ENCODE measurements around the gene PLA2G4C. TPM values are rescaled to one million over a fixed set of nuclear protein-coding genes. Genes with fewer than 3 reads are reported as not detected.
"Not testable (repeated sequence)": the region's sequence is repeated elsewhere in the genome, so short reads cannot be mapped to it uniquely, and the experiment has no call there.

Gene PLA2G4C
- polyA plus RNA-seq, 3 donors: 5.0 to 6.8 (median 6.4) TPM

DNA sequence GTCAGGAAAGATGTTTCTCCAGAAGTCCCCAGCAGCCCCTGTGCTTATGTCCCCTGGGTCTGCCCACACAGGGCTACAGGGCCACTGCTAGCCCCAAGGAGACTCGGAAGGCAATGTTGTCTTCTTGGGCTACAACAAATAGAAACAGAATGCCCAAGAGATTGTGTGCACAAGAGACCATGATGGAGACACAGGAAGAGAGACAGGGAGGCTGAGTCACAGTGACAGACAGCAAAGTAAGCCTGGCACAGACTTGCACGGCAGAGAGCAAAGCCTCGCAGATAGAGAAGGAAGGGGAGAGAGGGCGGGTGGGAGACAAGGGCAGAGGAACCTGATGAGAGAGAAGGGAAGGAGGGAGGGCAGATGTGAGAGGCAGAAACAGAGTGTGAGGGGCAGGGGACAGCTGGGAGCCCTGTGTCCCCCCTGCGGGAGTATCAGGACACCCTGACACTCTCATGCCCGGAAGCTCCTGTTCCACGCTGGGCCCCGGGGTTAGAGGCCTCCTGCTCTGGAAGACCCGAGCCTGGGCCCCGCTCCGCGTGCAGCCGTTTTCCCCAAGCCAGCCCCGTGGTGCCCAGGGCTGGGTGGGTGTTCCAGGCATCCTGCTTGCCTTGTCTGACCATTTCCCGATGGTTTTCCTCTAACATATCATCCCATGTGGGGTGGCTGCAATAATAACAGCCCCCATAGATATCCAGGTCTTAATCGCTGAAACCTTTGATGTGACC lies 2.7 kb upstream of the PLA2G4C start:
- no peak for DNase-seq (ENCODE audit: low read depth in 3 of 3, low spot score in 2 of 3)

DNA sequence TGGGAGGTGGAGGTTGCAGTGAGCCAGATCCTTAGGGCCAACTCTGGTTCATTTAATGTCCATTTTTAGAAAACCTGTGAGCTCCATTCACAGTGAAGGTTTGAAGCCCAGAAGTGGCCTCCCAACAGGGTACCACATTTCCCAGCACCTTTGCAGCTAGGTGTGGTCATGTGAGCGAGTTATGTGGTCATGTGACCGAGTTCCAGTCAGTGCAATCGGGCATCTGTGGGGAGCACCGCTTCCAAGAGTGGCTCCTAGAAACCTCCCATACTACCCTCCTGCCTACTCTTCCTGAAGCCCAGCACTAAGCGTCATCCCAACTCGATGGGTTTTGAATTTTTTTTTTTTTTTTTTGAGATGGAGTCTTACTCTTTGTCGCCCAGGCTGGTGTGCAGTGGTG lies 663 bp upstream of the PLA2G4C start:
- no peak for DNase-seq (ENCODE audit: low read depth in 3 of 3, low spot score in 2 of 3)

DNA sequence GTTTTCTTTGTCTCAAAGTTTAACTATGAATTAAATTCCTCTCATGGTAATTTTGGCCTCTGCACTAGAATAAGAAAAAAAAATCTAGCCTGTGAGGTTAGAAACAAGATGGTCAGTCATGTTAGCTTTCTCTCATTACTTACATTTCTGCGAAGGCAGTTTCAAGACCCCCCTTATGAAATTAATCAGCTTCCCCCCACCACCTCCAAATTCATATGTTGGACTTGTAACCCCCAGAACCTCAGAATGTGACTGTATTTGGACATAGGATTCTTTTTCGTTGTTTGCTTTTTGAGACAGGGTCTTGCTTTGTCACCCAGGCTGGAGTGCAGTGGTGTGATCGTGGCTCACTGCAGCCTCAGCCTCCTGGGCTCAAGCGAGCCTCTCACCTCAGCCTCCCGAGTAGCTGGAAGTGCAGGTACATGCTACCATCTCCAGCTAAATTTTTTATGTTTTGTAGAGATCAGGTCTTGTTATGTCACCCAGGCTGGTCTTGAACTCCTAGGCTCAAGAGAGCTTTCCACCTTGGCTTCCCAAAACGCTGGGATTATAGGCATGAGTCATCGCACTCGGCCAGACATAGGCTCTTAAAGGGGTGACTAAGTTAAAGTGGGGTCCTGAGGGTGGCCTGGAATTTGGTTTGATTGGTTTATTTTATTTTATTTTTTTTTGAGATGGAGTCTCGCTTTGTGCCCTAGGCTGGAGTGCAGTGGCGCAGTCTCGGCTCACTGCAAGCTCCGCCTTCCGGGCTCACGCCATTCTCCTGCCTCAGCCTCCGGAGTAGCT lies 1.4 kb downstream of the PLA2G4C start:
- DNase-seq (ENCODE audit: low read depth in 3 of 3, low spot score in 2 of 3): no peak

DNA sequence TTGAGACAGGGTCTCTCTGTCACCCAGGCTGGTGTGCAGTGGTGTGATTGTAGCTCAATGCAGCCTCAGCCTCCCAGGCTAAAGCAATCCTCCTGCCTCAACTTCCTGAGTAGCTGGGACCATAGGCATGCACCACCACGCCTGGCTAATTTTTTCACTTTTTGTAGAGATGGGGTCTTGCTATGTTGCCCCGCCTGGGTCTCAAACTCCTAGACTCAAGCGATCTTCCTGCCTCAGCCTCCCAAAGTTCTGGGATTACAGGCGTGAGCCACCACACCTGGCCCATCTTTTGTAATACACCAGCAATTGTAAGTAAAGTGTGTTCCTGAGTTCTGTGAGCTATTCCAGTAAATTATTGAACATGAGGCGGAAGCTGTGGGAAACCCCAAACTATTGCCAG lies 6.7 kb downstream of the PLA2G4C start:
- DNase-seq (ENCODE audit: low read depth in 3 of 3, low spot score in 2 of 3): no peak

DNA sequence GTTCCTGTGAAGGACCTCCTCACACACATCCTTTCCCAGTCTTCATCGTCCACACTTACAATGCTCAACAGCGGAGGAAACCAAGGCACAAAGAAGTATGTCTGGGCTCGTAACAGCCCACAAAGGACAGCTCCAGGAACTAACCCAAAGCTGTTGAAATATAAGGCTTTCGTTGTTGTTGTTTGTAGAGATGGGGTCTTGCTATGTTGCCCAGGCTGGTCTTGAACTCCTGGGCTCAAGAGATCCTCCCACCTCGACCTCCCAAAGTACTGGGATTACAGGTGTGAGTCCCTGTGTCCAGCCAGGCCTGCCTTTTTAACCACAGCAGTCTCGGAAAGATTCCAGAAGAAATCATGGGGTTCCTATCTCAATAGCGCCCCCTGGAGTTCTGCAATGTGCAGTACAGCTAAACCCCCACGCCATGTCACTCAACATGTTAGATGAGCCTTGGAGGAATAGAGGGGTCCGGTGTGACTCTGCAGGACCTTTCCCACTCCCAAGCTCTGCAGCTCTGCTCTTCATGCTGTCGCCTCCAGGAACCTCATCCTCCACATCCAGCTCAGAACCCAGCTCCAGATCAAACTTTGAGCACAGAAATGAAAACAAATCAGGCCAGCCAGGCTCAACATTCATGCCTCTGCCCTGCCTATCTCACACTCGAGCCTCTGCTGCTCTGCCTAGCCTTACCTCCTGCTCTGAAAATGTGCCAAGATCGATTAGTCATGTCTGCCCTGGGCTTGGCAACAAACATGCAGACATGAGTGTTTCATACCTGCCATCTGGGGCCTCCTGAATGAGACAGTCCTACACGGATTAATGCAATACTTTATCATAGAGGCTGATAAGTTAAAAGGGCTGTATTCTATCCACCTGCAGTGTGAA lies 7.5 kb downstream of the PLA2G4C start:
- DNase-seq (ENCODE audit: low read depth in 3 of 3, low spot score in 2 of 3): no peak

DNA sequence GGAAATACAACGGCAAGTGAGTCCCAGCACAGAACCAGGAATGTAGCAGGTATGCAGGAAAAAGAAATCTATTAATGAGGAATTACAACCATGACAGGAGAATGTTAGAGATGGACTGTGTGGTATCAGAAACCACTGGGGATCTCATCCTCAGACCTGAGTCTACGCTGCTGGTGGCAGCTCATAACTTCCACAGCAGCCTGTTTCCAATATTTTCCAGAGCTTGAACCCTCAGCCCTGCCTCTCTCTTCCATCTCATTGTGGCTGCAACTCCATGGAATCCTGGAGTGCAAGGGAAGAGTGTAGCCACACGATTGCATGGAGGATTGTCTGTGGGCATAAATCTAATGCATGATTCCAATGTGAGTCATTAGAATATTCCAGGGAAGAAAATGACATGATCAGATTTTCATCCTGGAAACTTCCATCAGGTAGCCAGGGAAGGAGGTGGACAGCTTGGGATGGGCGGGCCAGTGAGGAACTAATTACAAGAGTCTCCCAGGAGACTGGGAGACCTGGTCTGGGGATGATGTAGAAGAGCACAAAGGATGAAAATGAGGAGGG lies 14.9 kb downstream of the PLA2G4C start:
- DNase-seq (ENCODE audit: low read depth in 3 of 3, low spot score in 2 of 3): no peak

DNA sequence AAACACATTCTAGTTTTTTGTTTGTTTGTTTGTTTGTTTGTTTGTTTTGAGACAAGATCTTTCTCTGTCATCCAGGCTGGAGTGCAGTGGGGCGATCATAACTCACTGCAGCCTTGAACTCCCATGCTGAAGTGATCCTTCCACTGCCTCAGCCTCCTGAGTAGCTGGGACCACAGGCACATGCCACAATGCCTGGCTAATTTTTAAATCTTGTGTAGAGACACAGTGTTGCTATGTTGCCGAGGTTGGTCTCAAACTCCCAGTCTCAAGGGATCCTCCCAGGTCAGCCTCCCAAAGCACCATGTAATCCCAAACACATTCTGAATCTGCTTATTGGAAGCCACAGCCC lies 15.8 kb downstream of the PLA2G4C start:
- DNase-seq (ENCODE audit: low read depth in 3 of 3, low spot score in 2 of 3): no peak

DNA sequence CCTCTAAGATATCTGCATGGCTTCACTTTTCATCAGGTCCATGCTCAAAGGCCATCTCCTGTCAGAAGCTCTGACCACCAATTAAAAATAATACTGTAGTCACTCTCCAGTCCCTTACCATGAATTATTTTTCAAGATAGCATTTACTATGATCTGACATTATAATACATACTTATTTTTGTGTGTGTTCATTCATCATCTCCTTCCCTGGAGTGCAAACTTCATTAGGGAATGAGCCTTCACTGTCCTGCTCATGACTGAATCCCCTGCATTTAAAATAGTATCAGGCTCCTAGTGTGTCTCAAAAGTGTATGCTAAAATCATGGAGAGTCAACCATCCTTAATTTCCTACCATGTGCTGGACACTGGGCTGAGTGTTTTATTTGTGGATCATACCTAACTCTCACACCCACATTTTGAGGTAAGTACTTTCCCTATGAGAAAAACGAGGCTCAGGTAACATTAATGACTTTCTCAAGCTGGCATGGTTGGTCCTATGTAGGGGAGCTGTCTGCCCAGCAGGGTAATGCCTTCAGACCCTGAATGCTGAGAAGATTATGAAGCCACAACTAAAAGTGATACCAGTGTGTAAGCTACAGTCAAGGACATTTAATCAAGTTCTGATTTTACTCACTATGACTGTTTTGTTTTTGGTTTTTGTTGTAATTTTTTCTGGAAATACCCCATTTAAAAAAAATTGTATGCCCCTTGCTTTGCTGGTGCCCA lies 16.3 kb downstream of the PLA2G4C start:
- no peak for DNase-seq (ENCODE audit: low read depth in 3 of 3, low spot score in 2 of 3)

DNA sequence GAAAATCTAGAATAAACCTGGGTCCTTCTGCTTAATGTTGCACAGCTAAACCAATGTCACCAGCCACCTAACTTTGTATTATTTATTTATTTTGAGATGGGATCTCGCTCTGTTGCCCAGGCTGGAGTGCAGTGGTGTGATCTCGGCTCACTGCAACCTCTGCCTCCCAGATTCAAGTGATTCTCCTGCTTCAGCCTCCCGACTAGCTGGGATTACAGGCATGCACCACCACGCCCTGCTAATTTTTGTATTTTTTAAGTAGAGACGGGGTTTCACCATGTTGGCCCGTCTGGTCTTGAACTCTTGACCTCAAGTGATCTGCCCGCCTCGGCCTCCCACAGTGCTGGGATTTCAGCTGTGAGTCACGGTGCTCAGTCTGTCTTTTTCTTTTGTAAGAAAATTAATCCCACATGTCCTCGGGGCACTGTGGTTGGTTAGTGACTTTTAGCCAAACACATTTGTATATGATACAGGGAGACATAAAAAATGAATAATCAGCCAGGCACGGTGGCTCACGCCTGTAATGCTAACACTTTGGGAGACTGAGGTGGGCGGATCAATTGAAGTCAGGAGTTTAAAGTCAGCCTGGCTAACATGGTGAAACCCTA lies 19.4 kb downstream of the PLA2G4C start:
- not testable (repeated sequence) for DNase-seq (ENCODE audit: low read depth in 3 of 3, low spot score in 2 of 3)

DNA sequence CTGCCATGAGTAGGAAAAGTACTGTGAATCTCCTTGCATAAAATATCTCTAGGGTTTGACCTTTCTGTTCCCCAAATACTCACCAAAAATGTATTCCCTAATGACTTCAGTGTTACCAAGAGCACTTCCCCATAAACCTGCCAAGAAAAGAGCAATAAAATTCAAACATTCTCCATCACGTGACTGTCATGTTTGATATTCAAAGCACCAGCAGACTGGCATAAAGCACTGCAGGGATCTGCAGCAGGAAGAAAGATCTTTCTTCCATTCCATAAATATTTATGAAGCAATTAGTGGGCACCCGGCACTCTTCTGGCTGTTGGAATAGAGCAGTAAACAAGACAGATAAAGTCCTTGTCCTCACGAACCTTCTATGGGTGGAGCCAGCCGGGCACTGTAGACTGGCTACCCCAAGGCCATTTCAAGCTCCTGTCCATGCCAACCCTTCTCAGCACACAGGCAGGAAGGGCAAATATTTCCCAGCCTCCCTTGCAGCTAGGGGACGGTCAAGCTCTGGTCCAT lies 20.3 kb downstream of the PLA2G4C start:
- no peak for DNase-seq (ENCODE audit: low read depth in 3 of 3, low spot score in 2 of 3)

DNA sequence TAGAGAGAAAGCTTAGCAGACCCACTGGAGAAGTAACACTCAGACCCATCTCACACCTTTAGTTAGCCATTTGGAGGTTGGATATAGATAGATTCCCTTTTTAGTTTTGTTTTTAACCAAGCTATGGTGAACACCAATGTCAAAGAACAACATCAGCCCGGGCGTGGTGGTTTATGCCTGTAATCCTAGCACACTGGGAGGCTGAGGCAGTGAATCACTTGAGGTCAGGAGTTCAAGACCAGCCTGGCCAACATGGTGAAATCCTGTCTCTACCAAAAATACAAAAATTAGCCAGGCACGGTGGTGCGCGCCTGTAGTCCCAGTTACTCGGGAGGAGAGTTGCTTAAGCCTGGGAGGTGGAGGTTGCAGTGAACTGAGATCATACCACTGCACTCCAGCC lies 21.6 kb downstream of the PLA2G4C start:
- not testable (repeated sequence) for DNase-seq (ENCODE audit: low read depth in 3 of 3, low spot score in 2 of 3)

DNA sequence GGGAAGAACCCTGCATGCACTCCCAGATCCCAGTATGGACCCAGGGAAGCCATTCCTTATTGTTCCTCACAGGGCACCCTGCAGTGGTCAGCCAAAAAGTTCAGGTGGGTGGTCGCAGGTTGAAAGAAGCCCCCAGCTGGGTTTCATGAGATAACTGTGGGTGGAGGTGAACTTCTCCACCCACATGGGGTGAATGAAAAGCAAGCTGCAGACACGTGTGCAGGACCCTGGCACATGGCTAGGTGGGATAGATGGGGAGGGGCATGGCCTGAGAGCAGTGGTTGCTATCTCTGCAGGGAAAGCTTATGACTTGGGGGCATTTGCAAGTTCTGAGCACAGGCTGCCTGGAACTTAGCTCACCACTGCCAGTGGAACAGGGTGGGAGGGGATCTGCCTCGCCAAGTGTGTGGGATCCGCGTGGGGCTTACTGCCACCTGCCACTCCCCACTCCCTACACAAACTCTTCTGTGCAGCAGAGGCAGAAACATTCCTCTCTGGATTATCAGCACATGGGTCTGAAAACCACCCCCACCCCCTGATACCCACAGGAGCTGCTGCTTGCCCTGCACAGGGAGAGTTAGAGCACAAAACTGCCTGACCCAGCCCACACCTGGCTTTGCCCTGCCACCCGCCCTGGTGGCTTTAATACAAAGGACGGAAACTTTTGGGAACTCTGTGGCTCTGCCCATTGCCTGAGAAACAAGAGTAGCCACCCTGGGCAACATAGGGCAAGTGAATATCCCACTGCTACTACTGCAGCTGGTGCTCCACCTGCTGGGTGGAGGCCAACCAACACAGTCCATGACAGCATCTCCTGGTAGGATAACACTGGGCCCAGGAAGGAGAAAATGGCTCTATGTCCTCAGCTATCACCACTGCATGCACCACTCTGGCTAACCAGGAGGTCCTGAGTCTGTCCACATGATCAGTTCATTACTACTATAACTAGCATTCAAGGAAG lies 24.4 kb downstream of the PLA2G4C start:
- no peak for DNase-seq (ENCODE audit: low read depth in 3 of 3, low spot score in 2 of 3)

DNA sequence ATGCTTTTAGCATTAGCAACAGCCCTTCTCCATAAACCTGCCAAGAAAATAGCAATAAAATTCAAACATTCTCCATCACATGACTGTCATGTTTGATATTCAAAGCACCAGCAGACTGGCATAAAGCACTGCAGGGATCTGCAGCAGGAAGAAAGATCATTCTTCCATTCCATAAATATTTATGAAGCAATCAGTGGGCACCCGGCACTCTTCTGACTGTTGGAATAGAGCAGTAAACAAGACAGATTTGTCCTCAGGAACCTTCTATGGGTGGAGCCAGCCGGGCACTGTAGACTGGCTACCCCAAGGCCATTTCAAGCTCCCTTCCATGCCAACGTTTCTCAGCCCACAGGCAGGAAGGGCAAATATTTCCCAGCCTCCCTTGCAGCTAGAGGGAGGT lies 25.5 kb downstream of the PLA2G4C start:
- no peak for DNase-seq (ENCODE audit: low read depth in 3 of 3, low spot score in 2 of 3)

DNA sequence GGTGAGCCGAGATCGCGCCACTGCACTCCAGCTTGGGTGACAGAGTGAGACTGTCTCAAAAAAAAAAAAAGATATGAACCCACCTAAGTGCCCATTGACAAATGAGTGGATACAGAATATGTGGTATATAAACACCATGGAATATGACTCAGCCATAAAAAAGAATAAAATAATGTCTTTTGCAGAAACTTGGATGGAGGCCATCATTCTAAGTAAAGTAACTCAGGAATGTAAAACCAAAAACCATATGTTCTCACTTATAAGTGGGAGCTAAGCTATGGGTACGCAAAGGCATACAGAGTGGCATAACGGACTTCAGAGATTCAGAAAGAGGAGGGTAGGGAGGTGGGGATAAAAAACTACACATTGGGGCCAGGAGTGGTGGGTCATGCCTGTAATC lies 29.5 kb downstream of the PLA2G4C start:
- DNase-seq (ENCODE audit: low read depth in 3 of 3, low spot score in 2 of 3): no peak

DNA sequence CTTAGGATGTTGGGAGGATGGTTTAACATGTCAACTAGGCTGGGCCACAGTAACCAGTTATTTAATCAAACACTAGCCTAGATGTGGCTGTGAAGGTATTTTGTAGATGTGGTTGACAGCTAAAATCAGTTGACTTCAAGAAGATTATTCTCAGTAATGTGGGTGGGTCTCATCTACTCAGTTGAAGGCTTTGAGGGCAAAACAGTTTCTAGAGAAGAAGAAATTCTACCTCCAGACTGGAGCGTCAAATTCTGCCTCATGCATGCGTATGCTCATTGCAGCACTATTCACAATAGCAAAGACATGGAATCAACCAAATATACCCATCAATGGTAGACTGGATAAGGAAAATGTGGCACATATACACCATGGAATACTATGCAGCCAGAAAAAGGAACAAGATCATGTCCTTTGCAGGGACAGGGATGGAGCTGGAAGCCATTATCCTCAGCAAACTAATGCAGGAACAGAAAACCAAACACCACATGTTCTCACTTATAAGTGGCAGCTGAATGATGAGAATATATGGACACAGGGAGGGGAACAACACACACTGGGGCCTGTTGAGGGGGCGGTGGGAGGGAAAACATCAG lies 40.3 kb downstream of the PLA2G4C start:
- DNase-seq (ENCODE audit: low read depth in 3 of 3, low spot score in 2 of 3): not testable (repeated sequence)

DNA sequence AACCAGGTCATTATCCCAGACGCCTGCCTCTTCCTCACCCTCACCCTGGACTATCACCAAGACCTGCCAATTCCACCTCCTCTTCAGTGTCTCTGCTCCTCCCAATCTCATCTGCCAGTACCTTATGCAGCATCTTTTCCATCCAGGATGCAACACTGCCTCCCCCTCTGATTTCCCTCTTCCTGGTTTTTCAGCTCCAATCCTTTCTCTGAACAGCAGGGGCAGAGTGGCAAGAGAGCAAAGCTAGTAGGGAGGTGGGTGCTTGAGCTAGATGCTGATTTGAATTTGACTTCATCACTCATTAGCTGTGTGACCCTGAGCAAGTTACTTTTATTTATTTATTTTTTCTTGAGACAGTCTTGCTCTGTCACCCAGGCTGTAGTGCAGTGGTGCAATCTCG lies 41.2 kb downstream of the PLA2G4C start:
- no peak for DNase-seq (ENCODE audit: low read depth in 3 of 3, low spot score in 2 of 3)

DNA sequence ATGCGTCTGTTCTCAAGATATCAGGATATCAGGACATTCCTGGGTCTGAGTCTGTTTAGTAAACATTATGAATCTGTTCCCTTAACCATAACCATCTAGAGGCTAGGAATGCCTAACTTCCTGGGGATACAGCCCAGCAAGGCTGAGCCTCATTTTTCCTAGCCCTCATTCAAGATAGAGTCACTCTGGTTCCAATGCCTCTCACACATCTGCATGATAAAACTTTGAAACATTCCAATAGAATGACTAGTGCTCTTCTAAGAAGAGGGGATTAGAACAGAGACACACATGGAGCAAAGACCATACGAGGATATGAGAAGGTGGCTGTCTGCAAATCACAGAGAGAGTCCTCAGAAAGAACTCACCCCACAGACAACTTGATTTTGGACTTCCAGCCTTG lies 46.1 kb downstream of the PLA2G4C start:
- no peak for DNase-seq (ENCODE audit: low read depth in 3 of 3, low spot score in 2 of 3)
